ENCODE measurements around the gene NAV1.
"Not testable (repeated sequence)": the region's sequence is repeated elsewhere in the genome, so short reads cannot be mapped to it uniquely, and the experiment has no call there.

The NAV1 gene

GRCh38 chr1:201504799-201505502 is 34.0 kb upstream of the NAV1 start:
- DNase-seq, result no peak

- no peak for DNase-seq
Observed at GRCh38 chr1:201505503-201505890, 33.4 kb upstream of the NAV1 start.

GRCh38 chr1:201506092-201506491 is 32.8 kb upstream of the NAV1 start:
- DNase-seq, result no peak

- peak; percentile 84 for DNase-seq
Observed at GRCh38 chr1:201506557-201507359, 32.2 kb upstream of the NAV1 start, which contains the start of gene CSRP1. TSS of gene CSRP1 (minus strand) at chr1:201507123. CDS start at chr1:201496303, 10,820 bp downstream.

- DNase-seq, result no peak
Observed at GRCh38 chr1:201507360-201507675, 31.6 kb upstream of the NAV1 start.

- DNase-seq, result no peak
Observed at GRCh38 chr1:201508809-201509208, 30.1 kb upstream of the NAV1 start.

- no peak for DNase-seq
Observed at GRCh38 chr1:201509601-201510374, 29.1 kb upstream of the NAV1 start.

GRCh38 chr1:201510734-201511133 is 28.2 kb upstream of the NAV1 start:
- no peak for DNase-seq

- no peak for DNase-seq
Observed at GRCh38 chr1:201511396-201511940, 27.5 kb upstream of the NAV1 start.

GRCh38 chr1:201511941-201512539 is 26.9 kb upstream of the NAV1 start:
- no peak for DNase-seq

- no peak for DNase-seq
Observed at GRCh38 chr1:201513498-201514243, 25.3 kb upstream of the NAV1 start.

- no peak for DNase-seq
Observed at GRCh38 chr1:201514466-201514865, 24.5 kb upstream of the NAV1 start.

GRCh38 chr1:201515062-201515750 is 23.7 kb upstream of the NAV1 start:
- no peak for DNase-seq

- DNase-seq, result no peak
Observed at GRCh38 chr1:201515895-201516294, 23.0 kb upstream of the NAV1 start.

GRCh38 chr1:201516511-201517127 is 22.3 kb upstream of the NAV1 start:
- no peak for DNase-seq

- no peak for DNase-seq
Observed at GRCh38 chr1:201517631-201518030, 21.3 kb upstream of the NAV1 start.

- no peak for DNase-seq
Observed at GRCh38 chr1:201518071-201518470, 20.9 kb upstream of the NAV1 start.

- not testable (repeated sequence) for DNase-seq
Observed at GRCh38 chr1:201520046-201520575, 18.8 kb upstream of the NAV1 start.

- no peak for DNase-seq
Observed at GRCh38 chr1:201525193-201525778, 13.6 kb upstream of the NAV1 start.

- DNase-seq, result no peak
Observed at GRCh38 chr1:201527879-201528278, 11.0 kb upstream of the NAV1 start.
